Gastroesophageal sphincter (tissue), 4 donors: ENCODE data around the gene TTLL8. TPM values are rescaled to one million over a fixed set of nuclear protein-coding genes. Genes with fewer than 3 reads are reported as not detected.

Source experiments
- ATAC-seq: fragments of 150-250 bp; one replicate; pipeline ENCODE4 v1.9.1; 2016; ENCODE audit warnings: mild to moderate bottlenecking, moderate library complexity
- H3K27ac ChIP-seq, 4 donors: fragments of 200-600 bp; sonication (generic) in 3 of 4; 1 replicate in 3 of 4; 2 replicates in 1 of 4; pipeline ENCODE4 v1.5.1; 2016 to 2019
- H3K27me3 ChIP-seq: fragments of 200-600 bp; sonication (generic); one replicate; pipeline ENCODE4 v1.5.1; 2019
- H3K36me3 ChIP-seq, 2 donors: fragments of 200-600 bp; sonication (generic); one replicate each; pipeline ENCODE4 v1.5.1; 2019; ENCODE audit warnings: control low read depth in 1 of 2
- H3K4me1 ChIP-seq, 3 donors: fragments of 200-600 bp; sonication (generic); 1 replicate in 2 of 3; 2 replicates in 1 of 3; pipeline ENCODE4 v1.5.1; 2016 to 2019; ENCODE audit warnings: control low read depth in 2 of 3
- H3K4me3 ChIP-seq, 2 donors: fragments of 200-600 bp; sonication (generic); one replicate each; pipeline ENCODE4 v1.5.1; 2019; ENCODE audit warnings: mild to moderate bottlenecking in 1 of 2, moderate library complexity in 1 of 2
- H3K9me3 ChIP-seq, 3 donors: fragments of 200-600 bp; sonication (generic); one replicate each; pipeline ENCODE4 v1.5.1; 2017 to 2019; ENCODE audit warnings: control low read depth in 2 of 3
- EP300 ChIP-seq: sonication (generic); formaldehyde crosslinking; IDR thresholded peaks from one replicate; pipeline ENCODE4 v1.6.1; 2017; ENCODE audit warnings: antibody characterized with exemption, mild to moderate bottlenecking
- POLR2A ChIP-seq, 2 donors: fragments of 450-650 bp; IDR thresholded peaks; one replicate each; pipeline ENCODE4 v1.6.1; 2017; ENCODE audit warnings: antibody characterized with exemption in 2 of 2, mild to moderate bottlenecking in 2 of 2, moderate library complexity in 1 of 2
- POLR2AphosphoS5 ChIP-seq: sonication (generic); formaldehyde crosslinking; IDR thresholded peaks from one replicate; pipeline ENCODE4 v1.6.1; 2017; ENCODE audit warnings: antibody characterized with exemption
- WGBS, 2 donors: methylation state at CpG; one replicate each; pipeline ENCODE4 v1.1.5; 2018; ENCODE audit warnings: low coverage in 1 of 2; 5-methylcytosine and 5-hydroxymethylcytosine counted together
- total RNA-seq, 4 donors: library from RNA; depleted of rRNA; stranded (reverse); fragments of >200 nt; gene quantifications; one replicate each; pipeline ENCODE4 v1.1.0, GENCODE V29; 2016
- TF ChIP-seq, protein P1 (sequence below), 4 experiments: fragments of 200-600 bp in 2 of 4; fragments of 450-650 bp in 2 of 4; sonication (generic) in 1 of 4; IDR thresholded peaks; one replicate each; pipeline ENCODE4 v1.5.1; 2017 to 2019; ENCODE audit warnings: antibody characterized with exemption in 4 of 4, mild to moderate bottlenecking in 2 of 4, moderate library complexity in 2 of 4

The TTLL8 gene
- total RNA-seq, 4 donors from 2014 or later = not detected

DNA sequence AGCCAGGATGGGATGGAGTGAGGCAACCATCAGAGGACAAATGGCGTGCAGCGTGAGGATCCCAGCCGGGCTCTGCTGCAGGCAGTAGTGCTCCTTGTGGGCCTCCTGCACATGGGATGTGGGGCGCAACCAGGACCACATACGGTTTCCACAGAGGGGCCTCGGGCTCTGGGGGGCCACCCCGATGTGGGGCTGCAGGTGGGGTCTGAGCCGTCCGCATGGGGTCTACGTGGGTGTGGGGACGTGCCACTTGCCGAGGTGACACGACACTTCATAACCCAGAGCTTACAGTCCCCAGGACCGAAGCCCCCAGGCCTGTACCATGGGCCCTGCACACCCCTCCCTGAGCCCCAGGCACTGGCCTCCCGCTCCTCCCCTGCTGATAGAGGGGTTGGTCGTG is 10.8 kb downstream of the TTLL8 start:
- ATAC-seq = no peak
- no peaks in the 10 kb centered on the region for H3K4me1 ChIP-seq
- no peak overlapping the region for H3K4me3 ChIP-seq
- TF ChIP-seq, protein P1, sequence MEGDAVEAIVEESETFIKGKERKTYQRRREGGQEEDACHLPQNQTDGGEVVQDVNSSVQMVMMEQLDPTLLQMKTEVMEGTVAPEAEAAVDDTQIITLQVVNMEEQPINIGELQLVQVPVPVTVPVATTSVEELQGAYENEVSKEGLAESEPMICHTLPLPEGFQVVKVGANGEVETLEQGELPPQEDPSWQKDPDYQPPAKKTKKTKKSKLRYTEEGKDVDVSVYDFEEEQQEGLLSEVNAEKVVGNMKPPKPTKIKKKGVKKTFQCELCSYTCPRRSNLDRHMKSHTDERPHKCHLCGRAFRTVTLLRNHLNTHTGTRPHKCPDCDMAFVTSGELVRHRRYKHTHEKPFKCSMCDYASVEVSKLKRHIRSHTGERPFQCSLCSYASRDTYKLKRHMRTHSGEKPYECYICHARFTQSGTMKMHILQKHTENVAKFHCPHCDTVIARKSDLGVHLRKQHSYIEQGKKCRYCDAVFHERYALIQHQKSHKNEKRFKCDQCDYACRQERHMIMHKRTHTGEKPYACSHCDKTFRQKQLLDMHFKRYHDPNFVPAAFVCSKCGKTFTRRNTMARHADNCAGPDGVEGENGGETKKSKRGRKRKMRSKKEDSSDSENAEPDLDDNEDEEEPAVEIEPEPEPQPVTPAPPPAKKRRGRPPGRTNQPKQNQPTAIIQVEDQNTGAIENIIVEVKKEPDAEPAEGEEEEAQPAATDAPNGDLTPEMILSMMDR (IDR thresholded peaks at IDR 0.05) = no peak
- TF ChIP-seq EP300 (no peak), POLR2A (IDR thresholded peaks at IDR 0.05) (no peak), POLR2AphosphoS5 (no peak)
- H3K36me3 ChIP-seq = no peaks in the 10 kb centered on the region
- H3K27me3 ChIP-seq = peaks cover 76% of the 10 kb centered on the region
- peaks cover 0 to 11% (median 0%) of the 10 kb centered on the region in 3 donors for H3K9me3 ChIP-seq
- 97% methylated on average over 6 of the region's 16 CpGs; no CpG with 5 or more reads in 1 of the 2 donors for whole genome bisulfite sequencing, 2 donors
- no peak overlapping the region for H3K27ac ChIP-seq

- Histone ChIP-seq H3K27me3 (peaks cover 77% of the 10 kb centered on the region), H3K4me3 (no peak overlapping the region), H3K36me3 (no peaks in the 10 kb centered on the region), H3K4me1 (no peaks in the 10 kb centered on the region), H3K9me3 (peaks cover 0 to 4% (median 0%) of the 10 kb centered on the region in 3 donors), H3K27ac (no peak overlapping the region)
- WGBS, 2 donors = no CpG with 5 or more reads among the region's 27 CpGs
- no peak for ATAC-seq
- TF ChIP-seq EP300 = no peak
- no peak for TF ChIP-seq POLR2AphosphoS5
- no peak for TF ChIP-seq POLR2A (IDR thresholded peaks at IDR 0.05)
- TF ChIP-seq, protein P1 (IDR thresholded peaks at IDR 0.05) = no peak
Observed at GRCh38 chr22:50046481-50047245, 11.4 kb downstream of the TTLL8 start.

DNA sequence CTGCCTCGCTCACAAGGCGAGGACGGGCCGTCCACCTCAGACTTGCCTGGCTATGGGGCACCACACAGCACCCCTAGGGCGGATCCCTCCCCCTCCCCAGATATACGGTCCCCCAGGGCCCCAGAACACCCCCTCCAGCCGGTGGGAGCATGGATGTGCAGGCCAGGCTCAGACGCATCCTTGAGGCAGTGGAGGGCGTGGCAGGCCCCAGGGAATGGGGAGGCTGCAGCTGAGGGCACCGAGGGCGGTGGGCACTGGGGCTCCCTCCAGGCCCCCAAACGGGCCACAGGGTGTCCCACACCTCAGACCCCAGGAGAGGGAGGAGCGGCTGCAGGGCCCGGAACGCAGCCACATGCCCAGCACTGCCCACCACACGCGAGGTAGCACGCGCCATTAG is 12.1 kb downstream of the TTLL8 start:
- H3K9me3 ChIP-seq = peaks cover 0 to 3% (median 0%) of the 10 kb centered on the region in 3 donors
- peaks cover 78% of the 10 kb centered on the region for H3K27me3 ChIP-seq
- H3K4me3 ChIP-seq = no peak overlapping the region
- H3K27ac ChIP-seq = no peak overlapping the region
- no peaks in the 10 kb centered on the region for H3K4me1 ChIP-seq
- no peaks in the 10 kb centered on the region for H3K36me3 ChIP-seq
- no peak for ATAC-seq
- TF ChIP-seq EP300 (no peak), POLR2AphosphoS5 (no peak), POLR2A (IDR thresholded peaks at IDR 0.05) (no peak)
- TF ChIP-seq, protein P1 (IDR thresholded peaks at IDR 0.05) = no peak
- WGBS, 2 donors = no CpG with 5 or more reads among the region's 19 CpGs

- Histone ChIP-seq H3K4me3 (no peak overlapping the region), H3K27me3 (peaks cover 82% of the 10 kb centered on the region), H3K36me3 (no peaks in the 10 kb centered on the region), H3K9me3 (peaks cover 0 to 3% (median 0%) of the 10 kb centered on the region in 3 donors), H3K4me1 (no peaks in the 10 kb centered on the region), H3K27ac (no peak overlapping the region)
- ATAC-seq = no peak
- WGBS, 2 donors = 83% methylated on average over 2 of the region's 35 CpGs; no CpG with 5 or more reads in 1 of the 2 donors
- TF ChIP-seq POLR2AphosphoS5 = no peak
- no peak for TF ChIP-seq EP300
Observed at GRCh38 chr22:50045211-50046018, 12.7 kb downstream of the TTLL8 start.

- peaks cover 0 to 8% (median 0%) of the 10 kb centered on the region in 3 donors for H3K9me3 ChIP-seq
- H3K36me3 ChIP-seq = no peaks in the 10 kb centered on the region
- no peaks in the 10 kb centered on the region for H3K4me1 ChIP-seq
- H3K27ac ChIP-seq = no peak overlapping the region
- WGBS, 2 donors = 48 to 80% methylated on average over 10 to 11 of the region's 30 CpGs
- no peak for ATAC-seq
- H3K4me3 ChIP-seq = no peak overlapping the region
- H3K27me3 ChIP-seq = peaks cover 82% of the 10 kb centered on the region
- TF ChIP-seq POLR2AphosphoS5 = no peak
- TF ChIP-seq EP300 = no peak
- TF ChIP-seq POLR2A (IDR thresholded peaks at IDR 0.05) = no peak
- TF ChIP-seq, protein P1 (IDR thresholded peaks at IDR 0.05) = no peak
Observed at GRCh38 chr22:50044485-50045118, 13.5 kb downstream of the TTLL8 start.
